ENCODE data around the gene L3MBTL2.
A peak's percentile ranks its signal among the peaks of the same experiment; 100 is the strongest.

L3MBTL2 gene

DNA sequence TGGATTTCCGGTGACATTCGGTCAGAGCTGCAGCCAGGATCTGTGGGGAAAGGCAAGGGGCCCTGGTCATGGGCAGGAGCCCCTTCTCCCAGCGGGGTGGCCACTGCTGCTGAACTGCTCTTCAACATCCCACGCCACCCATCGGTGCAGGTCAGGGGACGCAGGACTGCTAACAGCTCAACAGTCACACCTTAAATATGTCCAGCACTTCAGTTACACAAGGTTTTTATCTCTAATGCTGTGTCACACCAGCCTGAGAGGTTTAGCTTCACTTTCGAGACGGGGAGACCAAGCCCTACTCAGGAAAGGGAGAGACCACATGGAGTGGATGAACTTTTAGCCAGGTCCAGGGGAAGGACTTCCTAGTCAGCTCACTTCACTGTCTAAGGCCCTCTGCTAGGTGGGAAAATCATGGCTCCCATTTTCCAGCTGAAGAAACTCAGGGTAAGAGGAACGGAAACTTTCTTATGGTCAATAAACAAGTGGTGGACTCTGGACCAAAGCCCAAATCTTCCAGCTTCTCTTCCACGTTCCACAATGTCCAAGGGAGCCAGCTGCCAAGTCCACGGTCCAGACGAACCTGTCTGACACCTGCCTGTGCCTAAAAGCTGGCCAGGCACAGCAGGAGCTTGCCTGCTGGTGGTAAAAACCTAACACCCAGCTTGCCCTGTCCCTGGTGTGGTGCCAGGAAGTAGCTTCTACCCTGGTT, 56.6 kb downstream of the L3MBTL2 start:
- TF ChIP-seq, protein P1, sequence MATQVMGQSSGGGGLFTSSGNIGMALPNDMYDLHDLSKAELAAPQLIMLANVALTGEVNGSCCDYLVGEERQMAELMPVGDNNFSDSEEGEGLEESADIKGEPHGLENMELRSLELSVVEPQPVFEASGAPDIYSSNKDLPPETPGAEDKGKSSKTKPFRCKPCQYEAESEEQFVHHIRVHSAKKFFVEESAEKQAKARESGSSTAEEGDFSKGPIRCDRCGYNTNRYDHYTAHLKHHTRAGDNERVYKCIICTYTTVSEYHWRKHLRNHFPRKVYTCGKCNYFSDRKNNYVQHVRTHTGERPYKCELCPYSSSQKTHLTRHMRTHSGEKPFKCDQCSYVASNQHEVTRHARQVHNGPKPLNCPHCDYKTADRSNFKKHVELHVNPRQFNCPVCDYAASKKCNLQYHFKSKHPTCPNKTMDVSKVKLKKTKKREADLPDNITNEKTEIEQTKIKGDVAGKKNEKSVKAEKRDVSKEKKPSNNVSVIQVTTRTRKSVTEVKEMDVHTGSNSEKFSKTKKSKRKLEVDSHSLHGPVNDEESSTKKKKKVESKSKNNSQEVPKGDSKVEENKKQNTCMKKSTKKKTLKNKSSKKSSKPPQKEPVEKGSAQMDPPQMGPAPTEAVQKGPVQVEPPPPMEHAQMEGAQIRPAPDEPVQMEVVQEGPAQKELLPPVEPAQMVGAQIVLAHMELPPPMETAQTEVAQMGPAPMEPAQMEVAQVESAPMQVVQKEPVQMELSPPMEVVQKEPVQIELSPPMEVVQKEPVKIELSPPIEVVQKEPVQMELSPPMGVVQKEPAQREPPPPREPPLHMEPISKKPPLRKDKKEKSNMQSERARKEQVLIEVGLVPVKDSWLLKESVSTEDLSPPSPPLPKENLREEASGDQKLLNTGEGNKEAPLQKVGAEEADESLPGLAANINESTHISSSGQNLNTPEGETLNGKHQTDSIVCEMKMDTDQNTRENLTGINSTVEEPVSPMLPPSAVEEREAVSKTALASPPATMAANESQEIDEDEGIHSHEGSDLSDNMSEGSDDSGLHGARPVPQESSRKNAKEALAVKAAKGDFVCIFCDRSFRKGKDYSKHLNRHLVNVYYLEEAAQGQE (IDR thresholded peaks at IDR 0.05; ENCODE audit: low read depth): no peak
- TF ChIP-seq NFIC (IDR thresholded peaks at IDR 0.05) (peak; percentile 76), EP300 (IDR thresholded peaks at IDR 0.05; ENCODE audit: borderline replicate concordance) (peak; percentile 34; the same call in 1 of the 2 replicates), CEBPB (IDR thresholded peaks at IDR 0.05) (no peak), ZBTB7A (IDR thresholded peaks at IDR 0.05; ENCODE audit: low read depth) (no peak)
- TF ChIP-seq, protein P2, sequence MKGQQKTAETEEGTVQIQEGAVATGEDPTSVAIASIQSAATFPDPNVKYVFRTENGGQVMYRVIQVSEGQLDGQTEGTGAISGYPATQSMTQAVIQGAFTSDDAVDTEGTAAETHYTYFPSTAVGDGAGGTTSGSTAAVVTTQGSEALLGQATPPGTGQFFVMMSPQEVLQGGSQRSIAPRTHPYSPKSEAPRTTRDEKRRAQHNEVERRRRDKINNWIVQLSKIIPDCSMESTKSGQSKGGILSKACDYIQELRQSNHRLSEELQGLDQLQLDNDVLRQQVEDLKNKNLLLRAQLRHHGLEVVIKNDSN (IDR thresholded peaks at IDR 0.05): no peak

DNA sequence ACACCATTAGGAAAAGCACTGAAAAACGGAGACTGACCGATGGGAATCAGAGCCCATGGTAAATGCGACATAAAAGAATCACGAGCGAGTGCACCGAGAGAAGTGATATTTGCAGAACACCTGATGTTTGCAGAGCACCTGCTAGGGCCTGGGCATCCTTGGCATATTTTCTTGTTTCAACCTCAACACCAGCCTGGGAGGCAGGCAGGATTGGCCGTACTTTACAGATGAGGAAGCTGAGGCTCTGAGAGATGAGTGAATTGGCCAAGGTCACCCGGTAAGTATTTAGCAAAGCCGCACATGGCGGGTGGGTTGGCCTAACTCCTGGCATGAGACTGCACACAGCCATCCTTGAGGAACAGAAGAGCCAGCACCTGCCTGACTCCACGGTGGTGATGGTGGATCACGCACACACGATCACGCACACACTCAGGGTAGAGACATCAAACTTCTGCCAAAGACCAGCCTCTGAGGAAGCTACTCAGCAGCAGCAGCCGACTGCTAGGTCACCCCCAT, 57.2 kb downstream of the L3MBTL2 start:
- TF ChIP-seq EP300 (IDR thresholded peaks at IDR 0.05; ENCODE audit: borderline replicate concordance): no peak
- TF ChIP-seq CEBPB (IDR thresholded peaks at IDR 0.05): no peak
- TF ChIP-seq FOXM1 (IDR thresholded peaks at IDR 0.05; ENCODE audit: borderline replicate concordance, low read depth): no peak
- TF ChIP-seq, protein P2 (IDR thresholded peaks at IDR 0.05): no peak
- TF ChIP-seq, protein P3, sequence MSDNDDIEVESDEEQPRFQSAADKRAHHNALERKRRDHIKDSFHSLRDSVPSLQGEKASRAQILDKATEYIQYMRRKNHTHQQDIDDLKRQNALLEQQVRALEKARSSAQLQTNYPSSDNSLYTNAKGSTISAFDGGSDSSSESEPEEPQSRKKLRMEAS (IDR thresholded peaks at IDR 0.05): 0 out of 2 replicates have a peak, but pooled peaks have one; percentile 12
- no peak for TF ChIP-seq TAF1 (IDR thresholded peaks at IDR 0.05; ENCODE audit: low read depth)

DNA sequence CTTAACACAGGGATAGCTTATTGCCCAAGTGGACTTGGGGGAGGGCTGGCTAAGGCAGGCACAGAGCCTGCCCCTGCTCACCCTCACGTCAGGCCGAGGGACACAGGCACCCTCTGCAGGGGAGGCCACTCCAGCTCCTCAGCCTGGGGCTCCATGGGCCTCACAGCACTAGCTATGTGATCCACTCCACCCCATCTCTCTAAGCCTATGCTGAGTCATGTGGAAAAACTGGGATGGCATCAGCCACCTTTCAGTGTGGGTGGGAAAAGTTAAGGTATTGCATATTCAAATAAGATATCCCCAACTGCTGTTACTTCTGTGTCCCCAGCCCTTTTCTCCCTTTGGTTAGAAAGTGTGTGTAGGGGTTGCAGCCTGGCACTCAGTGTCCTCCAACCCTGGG, 58.6 kb downstream of the L3MBTL2 start:
- TF ChIP-seq TCF12 (IDR thresholded peaks at IDR 0.05; ENCODE audit: low read depth): no peak
- no peak for TF ChIP-seq ZBTB7A (IDR thresholded peaks at IDR 0.05; ENCODE audit: low read depth)
- no peak for TF ChIP-seq TEAD4 (IDR thresholded peaks at IDR 0.05)

DNA sequence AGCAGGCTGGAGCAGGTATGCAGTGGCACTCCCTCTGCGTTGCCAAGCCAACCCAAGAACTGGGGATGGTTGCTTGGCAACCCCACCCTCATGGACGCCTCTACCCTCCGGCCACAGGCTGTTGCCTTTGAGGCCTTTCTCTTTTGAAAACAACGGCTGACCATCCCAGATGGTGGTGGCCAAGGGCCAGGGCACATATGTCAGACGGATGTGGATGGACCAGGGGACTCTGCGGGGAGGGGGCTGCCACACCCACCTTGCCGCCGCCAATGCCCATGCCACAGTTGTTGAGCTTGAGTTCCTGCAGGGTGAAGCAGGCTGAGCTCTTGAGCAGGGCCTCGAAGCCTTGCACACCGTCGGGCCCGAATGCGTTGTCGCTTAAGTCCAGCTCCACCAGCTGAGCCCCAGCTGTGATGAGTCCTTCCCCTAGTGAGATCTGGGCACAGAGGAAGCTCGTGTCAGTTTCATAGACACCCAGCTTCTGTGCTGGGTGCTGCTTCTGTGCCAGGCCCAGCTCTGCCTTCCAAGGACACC, 59.4 kb downstream of the L3MBTL2 start:
- TF ChIP-seq EP300 (IDR thresholded peaks at IDR 0.05; ENCODE audit: borderline replicate concordance) (no peak), EGR1 (IDR thresholded peaks at IDR 0.05) (no peak), ZBTB7A (IDR thresholded peaks at IDR 0.05; ENCODE audit: low read depth) (no peak), RAD21 (IDR thresholded peaks at IDR 0.05; ENCODE audit: low read depth) (no peak), CEBPB (IDR thresholded peaks at IDR 0.05) (no peak), YY1 (IDR thresholded peaks at IDR 0.05; ENCODE audit: low read depth) (no peak)
- TF ChIP-seq, protein P3 (IDR thresholded peaks at IDR 0.05): no peak

DNA sequence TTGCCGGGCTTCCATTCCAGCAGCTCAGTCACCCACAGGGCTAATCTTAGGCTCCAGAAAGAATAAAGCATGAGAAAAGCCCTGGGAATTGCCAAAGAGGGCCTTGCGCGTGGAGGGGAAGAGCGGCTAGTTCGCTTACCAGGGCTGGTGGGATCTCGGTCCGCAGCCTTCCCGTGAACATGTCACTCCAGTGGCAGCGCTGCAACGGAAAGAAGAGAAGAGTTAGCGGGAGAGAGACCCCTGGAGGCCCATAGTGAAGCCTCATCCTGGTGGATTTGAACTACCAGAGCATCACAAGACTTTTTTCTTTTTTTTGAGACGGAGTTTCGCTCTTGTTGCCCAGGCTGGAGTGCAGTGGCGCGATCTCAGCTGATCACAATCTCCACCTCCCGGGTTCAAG, 62.8 kb downstream of the L3MBTL2 start:
- TF ChIP-seq, protein P2 (IDR thresholded peaks at IDR 0.05): no peak
- TF ChIP-seq TAF1 (IDR thresholded peaks at IDR 0.05; ENCODE audit: low read depth) (no peak), EP300 (IDR thresholded peaks at IDR 0.05; ENCODE audit: borderline replicate concordance) (no peak), TCF12 (IDR thresholded peaks at IDR 0.05; ENCODE audit: low read depth) (no peak), CREB1 (IDR thresholded peaks at IDR 0.05; ENCODE audit: low read depth) (no peak), CEBPB (IDR thresholded peaks at IDR 0.05) (no peak), RAD21 (IDR thresholded peaks at IDR 0.05; ENCODE audit: low read depth) (no peak), FOXM1 (IDR thresholded peaks at IDR 0.05; ENCODE audit: borderline replicate concordance, low read depth) (no peak), NFIC (IDR thresholded peaks at IDR 0.05) (no peak), ZBTB7A (IDR thresholded peaks at IDR 0.05; ENCODE audit: low read depth) (no peak), EGR1 (IDR thresholded peaks at IDR 0.05) (no peak), TEAD4 (IDR thresholded peaks at IDR 0.05) (no peak)
- TF ChIP-seq, protein P3 (IDR thresholded peaks at IDR 0.05): no peak

DNA sequence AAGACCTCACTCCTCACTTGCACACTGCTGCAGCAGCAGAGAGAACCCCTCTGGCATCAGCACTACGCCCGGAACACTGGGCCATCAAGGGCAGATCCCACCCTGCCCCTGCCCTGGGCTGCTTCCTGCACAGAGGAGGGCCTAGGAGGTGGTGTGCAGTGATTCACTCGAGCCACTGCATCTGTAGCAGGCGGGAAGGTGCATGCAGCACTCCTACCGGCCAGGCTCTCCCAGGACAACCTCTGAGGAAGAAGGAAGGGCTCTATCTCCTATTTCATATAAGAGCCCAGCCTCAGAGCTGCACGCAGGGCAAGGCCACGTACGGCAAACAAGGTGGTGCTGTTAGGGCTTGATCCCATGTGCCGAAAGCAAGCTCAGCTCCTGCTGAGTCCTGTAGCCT, 66.7 kb downstream of the L3MBTL2 start:
- TF ChIP-seq EP300 (IDR thresholded peaks at IDR 0.05; ENCODE audit: borderline replicate concordance) (no peak), EGR1 (IDR thresholded peaks at IDR 0.05) (no peak), TAF1 (IDR thresholded peaks at IDR 0.05; ENCODE audit: low read depth) (no peak), CREB1 (IDR thresholded peaks at IDR 0.05; ENCODE audit: low read depth) (no peak), YY1 (IDR thresholded peaks at IDR 0.05; ENCODE audit: low read depth) (no peak), NFIC (IDR thresholded peaks at IDR 0.05) (no peak), TCF12 (IDR thresholded peaks at IDR 0.05; ENCODE audit: low read depth) (no peak)

DNA sequence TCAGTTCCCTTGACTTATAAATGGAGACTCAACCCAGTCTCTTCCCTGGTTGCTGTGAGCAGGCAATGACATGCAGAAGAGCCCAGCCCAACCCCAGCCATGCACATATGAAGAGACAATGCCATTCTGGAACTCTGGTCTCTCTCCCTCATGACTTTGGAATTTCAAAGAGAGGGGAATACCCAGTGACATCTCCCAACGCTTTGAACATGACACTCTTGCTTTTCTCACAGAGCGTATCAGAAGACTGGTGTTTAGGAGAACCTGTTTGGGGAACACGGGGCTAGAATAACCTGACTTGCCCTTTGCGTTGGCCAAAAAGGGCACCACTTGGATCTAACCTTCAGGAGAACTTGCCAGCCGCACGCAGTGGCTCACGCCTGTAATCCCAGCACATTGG, 68.0 kb downstream of the L3MBTL2 start:
- TF ChIP-seq ZBTB7A (IDR thresholded peaks at IDR 0.05; ENCODE audit: low read depth) (no peak), YY1 (IDR thresholded peaks at IDR 0.05; ENCODE audit: low read depth) (no peak)
